Vagina (tissue), 2 donors: ENCODE data around the gene BRMS1. TPM values are rescaled to one million over a fixed set of nuclear protein-coding genes. Genes with fewer than 3 reads are reported as not detected.

Experiments
- DNase-seq, 2 donors: peaks; one replicate each; pipeline ENCODE4 v3.0.0-alpha.2; 2017; ENCODE audit errors: extremely low spot score in 2 of 2
- H3K27ac ChIP-seq: fragments of 200-600 bp; sonication (generic); one replicate; pipeline ENCODE4 v1.5.1; 2019
- H3K27me3 ChIP-seq: fragments of 200-600 bp; sonication (generic); one replicate; pipeline ENCODE4 v1.5.1; 2019
- H3K36me3 ChIP-seq, 2 donors: fragments of 200-600 bp; sonication (generic); one replicate each; pipeline ENCODE4 v1.5.1; 2017 to 2019
- H3K4me1 ChIP-seq: fragments of 200-600 bp; sonication (generic); one replicate; pipeline ENCODE4 v1.5.1; 2019
- H3K4me3 ChIP-seq, 2 donors: fragments of 200-600 bp; sonication (generic); 1 replicate in 1 of 2; 2 replicates in 1 of 2; pipeline ENCODE4 v1.5.1; 2016 to 2019
- H3K9me3 ChIP-seq: fragments of 200-600 bp; sonication (generic); one replicate; pipeline ENCODE4 v1.5.1; 2019
- CTCF ChIP-seq, 3 experiments: fragments of 450-650 bp in 2 of 3; fragments of 200-600 bp in 1 of 3; sonication (generic) in 1 of 3; IDR thresholded peaks; one replicate each; pipeline ENCODE4 v1.5.1; 2017 to 2019; ENCODE audit warnings: antibody characterized with exemption in 3 of 3, mild to moderate bottlenecking in 2 of 3, moderate library complexity in 2 of 3
- POLR2A ChIP-seq, 2 donors: fragments of 450-650 bp; IDR thresholded peaks; one replicate each; pipeline ENCODE4 v1.6.1; 2017; ENCODE audit warnings: antibody characterized with exemption in 2 of 2, mild to moderate bottlenecking in 2 of 2, moderate library complexity in 2 of 2
- POLR2AphosphoS5 ChIP-seq, 2 donors: sonication (generic); formaldehyde crosslinking; IDR thresholded peaks; one replicate each; pipeline ENCODE4 v1.9.0; 2017; ENCODE audit warnings: antibody characterized with exemption in 2 of 2, mild to moderate bottlenecking in 2 of 2, low read depth in 1 of 2; ENCODE audit not compliant: insufficient read depth in 1 of 2
- intact Hi-C: fragments of 100-400 bp; cut with DNase I; formaldehyde crosslinking; loops from one replicate; pipeline ENCODE4 v1.15.1; 2023
- total RNA-seq: library from RNA; depleted of rRNA; stranded (reverse); fragments of >200 nt; gene quantifications from one replicate; pipeline ENCODE4 v1.2.3, GENCODE V29; 2016

Gene BRMS1
- total RNA-seq, 1 donor from 2014 or later = 37.1 TPM

GRCh38 chr11:66341502-66342126, 3.3 kb downstream of the BRMS1 start:
- H3K27me3 ChIP-seq = no peaks in the 10 kb centered on the region
- H3K9me3 ChIP-seq = no peaks in the 10 kb centered on the region
- H3K36me3 ChIP-seq = peaks cover 0 to 39% of the 10 kb centered on the region in 2 donors
- no peak overlapping the region for H3K4me3 ChIP-seq
- H3K27ac ChIP-seq = no peak overlapping the region
- no peak for DNase-seq
- intact Hi-C loops = no loop called here
- TF ChIP-seq POLR2AphosphoS5 (IDR thresholded peaks at IDR 0.05; ENCODE audit: insufficient read depth in 1 of 2, low read depth in 1 of 2) (no peak), CTCF (IDR thresholded peaks at IDR 0.05) (no peak), POLR2A (IDR thresholded peaks at IDR 0.05) (no peak)
- H3K4me1 ChIP-seq = peaks cover 53% of the 10 kb centered on the region

GRCh38 chr11:66340596-66341501, 4.1 kb downstream of the BRMS1 start:
- no peak for DNase-seq
- Histone ChIP-seq H3K4me1 (peaks cover 53% of the 10 kb centered on the region), H3K36me3 (peaks cover 0 to 39% of the 10 kb centered on the region in 2 donors), H3K4me3 (no peak overlapping the region), H3K27me3 (no peaks in the 10 kb centered on the region), H3K27ac (no peak overlapping the region), H3K9me3 (no peaks in the 10 kb centered on the region)
- intact Hi-C loops = no loop called here
- TF ChIP-seq POLR2AphosphoS5 (IDR thresholded peaks at IDR 0.05; ENCODE audit: insufficient read depth in 1 of 2, low read depth in 1 of 2) (no peak), CTCF (IDR thresholded peaks at IDR 0.05) (no peak), POLR2A (IDR thresholded peaks at IDR 0.05) (no peak)

- Histone ChIP-seq H3K27me3 (no peaks in the 10 kb centered on the region), H3K4me3 (no peak overlapping the region), H3K4me1 (peaks cover 55% of the 10 kb centered on the region), H3K27ac (no peak overlapping the region), H3K36me3 (peaks cover 0 to 39% of the 10 kb centered on the region in 2 donors), H3K9me3 (no peaks in the 10 kb centered on the region)
- no peak for DNase-seq
- no peak for TF ChIP-seq CTCF (IDR thresholded peaks at IDR 0.05)
- no peak for TF ChIP-seq POLR2AphosphoS5 (IDR thresholded peaks at IDR 0.05; ENCODE audit: insufficient read depth in 1 of 2, low read depth in 1 of 2)
- intact Hi-C loops = no loop called here
Measured at GRCh38 chr11:66339686-66340483, 5.0 kb downstream of the BRMS1 start.

GRCh38 chr11:66339162-66339675, 5.7 kb downstream of the BRMS1 start:
- H3K27ac ChIP-seq = no peak overlapping the region
- H3K4me1 ChIP-seq = peaks cover 58% of the 10 kb centered on the region
- intact Hi-C loops = no loop called here
- no peak for DNase-seq
- no peaks in the 10 kb centered on the region for H3K27me3 ChIP-seq
- no peak overlapping the region for H3K4me3 ChIP-seq
- TF ChIP-seq CTCF (IDR thresholded peaks at IDR 0.05) (no peak), POLR2A (IDR thresholded peaks at IDR 0.05) (no peak), POLR2AphosphoS5 (IDR thresholded peaks at IDR 0.05; ENCODE audit: insufficient read depth in 1 of 2, low read depth in 1 of 2) (peak in 1 of 2 donors; percentile 54)
- peaks cover 0 to 39% of the 10 kb centered on the region in 2 donors for H3K36me3 ChIP-seq
- no peaks in the 10 kb centered on the region for H3K9me3 ChIP-seq
